Stimulated activated CD8-positive, alpha-beta memory T cell treated with anti-CD3 and anti-CD28 coated beads, Interleukin-4, amount 100 ng/mL, for 1 hour (primary cell): ENCODE results near the gene VPS41.

Experiments used
- DNase-seq, 2 donors: peaks; one replicate each; pipeline ENCODE4 v3.0.0-alpha.2; 2020; ENCODE audit warnings: low read depth in 2 of 2, low spot score in 1 of 2

The VPS41 gene

GRCh38 chr7:38740041-38740440 is 168.9 kb downstream of the VPS41 start:
- no peak for DNase-seq

- DNase-seq: no peak
Measured at GRCh38 chr7:38736138-38736537, 172.9 kb downstream of the VPS41 start.

GRCh38 chr7:38731215-38731614 is 177.8 kb downstream of the VPS41 start:
- no peak for DNase-seq

- no peak for DNase-seq
Measured at GRCh38 chr7:38728145-38728544, 180.8 kb downstream of the VPS41 start.

GRCh38 chr7:38727184-38727940 is 181.6 kb downstream of the VPS41 start:
- DNase-seq: no peak

- DNase-seq: no peak
Measured at GRCh38 chr7:38723327-38723726, 185.7 kb downstream of the VPS41 start.

GRCh38 chr7:38716397-38716796 is 192.6 kb downstream of the VPS41 start:
- DNase-seq: no peak

- DNase-seq: no peak
Measured at GRCh38 chr7:38709123-38709522, 199.9 kb downstream of the VPS41 start.

- DNase-seq: no peak
Measured at GRCh38 chr7:38704751-38705150, 204.2 kb downstream of the VPS41 start.

- no peak for DNase-seq
Measured at GRCh38 chr7:38704041-38704547, 204.9 kb downstream of the VPS41 start.

- DNase-seq: no peak
Measured at GRCh38 chr7:38703093-38703492, 205.9 kb downstream of the VPS41 start.

GRCh38 chr7:38702002-38702535 is 206.9 kb downstream of the VPS41 start:
- no peak for DNase-seq

GRCh38 chr7:38700116-38700515 is 208.9 kb downstream of the VPS41 start:
- DNase-seq: no peak

- DNase-seq: no peak
Measured at GRCh38 chr7:38699471-38699870, 209.5 kb downstream of the VPS41 start.

GRCh38 chr7:38694326-38694725 is 214.7 kb downstream of the VPS41 start:
- DNase-seq: no peak

GRCh38 chr7:38686888-38687287 is 222.1 kb downstream of the VPS41 start:
- DNase-seq: no peak

GRCh38 chr7:38685851-38686250 is 223.1 kb downstream of the VPS41 start:
- no peak for DNase-seq

- no peak for DNase-seq
Measured at GRCh38 chr7:38682606-38683005, 226.4 kb downstream of the VPS41 start.

GRCh38 chr7:38681882-38682281 is 227.1 kb downstream of the VPS41 start:
- no peak for DNase-seq

- no peak for DNase-seq
Measured at GRCh38 chr7:38679419-38679818, 229.6 kb downstream of the VPS41 start.

- no peak for DNase-seq
Measured at GRCh38 chr7:38678698-38679054, 230.3 kb downstream of the VPS41 start.

- no peak for DNase-seq
Measured at GRCh38 chr7:38677981-38678697, 230.9 kb downstream of the VPS41 start.
